Caco-2 (cell line): ENCODE data around the gene SMARCB1. TPM values are rescaled to one million over a fixed set of nuclear protein-coding genes. Genes with fewer than 3 reads are reported as not detected.
A peak's percentile ranks its signal among the peaks of the same experiment; 100 is the strongest.

Experiments
- BruUV-seq: library from RNA; stranded (reverse); fragments of 400-500 nt; replicated peaks from 2 replicates; lab custom pipeline; 2021; lab: Mats Ljungman, UMichigan
- CTCF ChIA-PET: fragments of 300-600 bp; sonication (Branson Sonifier 250); formaldehyde crosslinking; loops from one replicate; lab custom pipeline; 2022; ENCODE audit warnings: antibody characterized with exemption; lab: Charles Lee
- POLR2A ChIA-PET: fragments of 300-600 bp; sonication (Branson Sonifier 250); formaldehyde crosslinking; loops from one replicate; lab custom pipeline; 2022; ENCODE audit warnings: antibody characterized with exemption; lab: Charles Lee
- DNase-seq, 2 experiments: peaks; one replicate each; pipeline versions ENCODE4 v3.0.0 to v3.0.0-alpha.2; 2020 to 2022
- H3K27me3 ChIP-seq: replicated peaks from 2 replicates; pipeline ENCODE4 v1.6.0; 2011; ENCODE audit warnings: low read length; ENCODE audit not compliant: control insufficient read depth, insufficient read depth
- H3K36me3 ChIP-seq: 2 replicates; pipeline ENCODE4 v1.5.1; 2011; ENCODE audit warnings: low read length; ENCODE audit not compliant: control insufficient read depth, insufficient read depth
- H3K4me1 ChIP-seq: fragments of 250-450 bp; sonication (Bioruptor Pico); 2 replicates; pipeline ENCODE4 v1.5.1; 2020; ENCODE audit warnings: mild to moderate bottlenecking
- H3K4me3 ChIP-seq: 2 replicates; pipeline ENCODE4 v1.5.1; 2011; ENCODE audit warnings: low read depth, mild to moderate bottlenecking, control low read depth, low read length
- H3K9me3 ChIP-seq: fragments of 250-450 bp; sonication (Bioruptor Pico); 2 replicates; pipeline ENCODE4 v1.5.1; 2020; ENCODE audit warnings: mild to moderate bottlenecking, moderate library complexity
- H3K27ac Mint-ChIP-seq: one replicate; pipeline ENCODE4 v1.8.0; 2022; ENCODE audit warnings: mixed read lengths; ENCODE audit not compliant: unreplicated experiment
- H3K27me3 Mint-ChIP-seq: one replicate; pipeline ENCODE4 v1.8.0; 2022; ENCODE audit warnings: mixed read lengths; ENCODE audit not compliant: insufficient read depth, unreplicated experiment
- H3K36me3 Mint-ChIP-seq: one replicate; pipeline ENCODE4 v1.8.0; 2022; ENCODE audit warnings: mild to moderate bottlenecking, mixed read lengths; ENCODE audit not compliant: insufficient read depth, unreplicated experiment
- H3K4me1 Mint-ChIP-seq: one replicate; pipeline ENCODE4 v1.8.0; 2022; ENCODE audit warnings: low read depth, mixed read lengths; ENCODE audit not compliant: unreplicated experiment
- H3K4me3 Mint-ChIP-seq: one replicate; pipeline ENCODE4 v1.8.0; 2022; ENCODE audit warnings: mild to moderate bottlenecking, moderate library complexity, mixed read lengths; ENCODE audit not compliant: unreplicated experiment
- H3K9me3 Mint-ChIP-seq: one replicate; pipeline ENCODE4 v1.8.0; 2022; ENCODE audit warnings: mixed read lengths; ENCODE audit not compliant: unreplicated experiment
- intact Hi-C: fragments of 100-400 bp; cut with micrococcal nuclease; formaldehyde crosslinking; loops from one replicate; pipeline ENCODE4 v1.10.0; 2022; ENCODE audit not compliant: unreplicated experiment
- total RNA-seq: library from RNA; stranded (reverse); gene quantifications from 2 replicates; pipeline ENCODE4 v1.2.3, GENCODE V29; 2022
- TF ChIP-seq, protein P1 (sequence below), 2 experiments: fragments of 200-600 bp in 1 of 2; IDR thresholded peaks; 1 replicate in 1 of 2; 2 replicates in 1 of 2; pipeline versions ENCODE4 v1.5.1 to v1.8.0; 2011 to 2022; ENCODE audit warnings: antibody characterized with exemption in 1 of 2, control low read depth in 1 of 2, inconsistent platforms in 1 of 2, low read depth in 1 of 2, low read length in 1 of 2, mild to moderate bottlenecking in 1 of 2, moderate library complexity in 1 of 2; ENCODE audit not compliant: insufficient read depth in 1 of 2, severe bottlenecking in 1 of 2, unreplicated experiment in 1 of 2

SMARCB1 gene
- total RNA-seq, 1 experiment from 2014 or later, result 157 TPM

DNA sequence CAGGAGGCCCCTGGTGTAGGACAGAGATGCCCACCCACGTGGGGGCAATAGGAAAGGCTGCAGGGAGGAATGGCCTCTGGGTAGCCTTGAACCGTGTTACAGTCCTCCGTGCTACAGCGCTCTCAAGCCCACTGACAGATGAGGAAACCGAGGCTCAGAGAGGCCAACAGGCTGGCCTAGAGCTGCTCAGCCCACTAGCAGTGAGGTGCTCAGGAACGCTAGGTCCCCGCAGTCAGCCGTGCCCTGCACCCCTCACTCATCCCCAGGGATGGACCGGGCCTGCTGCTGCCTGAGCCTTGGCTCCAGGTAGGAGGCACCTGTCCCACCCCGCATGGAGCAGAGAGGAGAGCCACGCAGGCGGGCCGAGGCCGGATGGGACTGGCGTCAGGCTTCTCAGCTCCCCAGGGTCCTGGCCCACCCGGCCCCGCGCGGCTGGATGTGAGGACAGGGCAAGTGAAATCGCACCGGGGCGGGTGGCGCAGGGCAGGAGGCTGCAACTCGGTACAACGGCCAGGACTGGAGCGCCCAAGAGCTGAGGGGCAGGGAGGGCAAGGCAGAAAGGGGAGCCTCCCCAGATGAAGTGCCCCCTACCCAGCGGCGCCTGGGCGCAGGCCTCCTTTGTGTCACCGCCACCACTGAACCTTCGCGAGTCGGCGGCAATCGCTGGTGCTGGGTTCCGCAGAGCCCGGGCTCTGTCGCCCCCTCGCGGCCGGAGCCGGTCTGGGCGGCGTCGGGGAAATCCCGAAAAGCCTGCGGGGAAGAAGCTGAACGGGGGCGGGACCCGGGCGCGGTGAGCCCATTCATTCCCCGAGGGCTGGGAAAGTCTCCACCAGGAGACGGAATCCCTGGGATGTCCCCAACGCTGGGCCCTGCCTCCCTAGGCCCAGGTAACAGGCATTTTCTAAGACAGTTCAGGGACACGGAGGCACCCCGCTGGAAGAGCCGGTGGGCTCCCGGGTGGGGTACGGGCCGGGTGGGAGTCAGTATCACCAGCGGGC, 62.5 kb downstream of the SMARCB1 start:
- ChIA-PET CTCF (interaction anchor here (0.6 to 1.5 kb wide), 16 partner anchors 9 to 242 kb away, joined by 3 to 39 read pairs (median 4); partner anchors contain the start of genes CHCHD10, MIF, MMP11 and SLC2A11), POLR2A (interaction anchor here (0.6 kb wide), 2 partner anchors 8 to 79 kb away, joined by 3 to 5 read pairs; partner anchors contain the start of gene SLC2A11)
- no peaks in the 10 kb centered on the region for H3K27me3 Mint-ChIP-seq
- intact Hi-C loops, result loop anchor here (5.0 kb wide), 1 partner anchor 307 kb away; no protein-coding TSS in a partner anchor
- H3K27ac Mint-ChIP-seq, result no peak overlapping the region
- Histone ChIP-seq H3K9me3 (no peaks in the 10 kb centered on the region), H3K4me1 (peaks cover 8% of the 10 kb centered on the region), H3K27me3 (no peaks in the 10 kb centered on the region), H3K36me3 (no peaks in the 10 kb centered on the region), H3K4me3 (no peak overlapping the region)
- DNase-seq, result peak; percentile 85 to 95
- H3K9me3 Mint-ChIP-seq, result no peaks in the 10 kb centered on the region
- peak overlapping the region; percentile 40 for H3K4me3 Mint-ChIP-seq
- no TSS peak for BruUV-seq
- H3K4me1 Mint-ChIP-seq, result no peaks in the 10 kb centered on the region
- TF ChIP-seq, protein P1, sequence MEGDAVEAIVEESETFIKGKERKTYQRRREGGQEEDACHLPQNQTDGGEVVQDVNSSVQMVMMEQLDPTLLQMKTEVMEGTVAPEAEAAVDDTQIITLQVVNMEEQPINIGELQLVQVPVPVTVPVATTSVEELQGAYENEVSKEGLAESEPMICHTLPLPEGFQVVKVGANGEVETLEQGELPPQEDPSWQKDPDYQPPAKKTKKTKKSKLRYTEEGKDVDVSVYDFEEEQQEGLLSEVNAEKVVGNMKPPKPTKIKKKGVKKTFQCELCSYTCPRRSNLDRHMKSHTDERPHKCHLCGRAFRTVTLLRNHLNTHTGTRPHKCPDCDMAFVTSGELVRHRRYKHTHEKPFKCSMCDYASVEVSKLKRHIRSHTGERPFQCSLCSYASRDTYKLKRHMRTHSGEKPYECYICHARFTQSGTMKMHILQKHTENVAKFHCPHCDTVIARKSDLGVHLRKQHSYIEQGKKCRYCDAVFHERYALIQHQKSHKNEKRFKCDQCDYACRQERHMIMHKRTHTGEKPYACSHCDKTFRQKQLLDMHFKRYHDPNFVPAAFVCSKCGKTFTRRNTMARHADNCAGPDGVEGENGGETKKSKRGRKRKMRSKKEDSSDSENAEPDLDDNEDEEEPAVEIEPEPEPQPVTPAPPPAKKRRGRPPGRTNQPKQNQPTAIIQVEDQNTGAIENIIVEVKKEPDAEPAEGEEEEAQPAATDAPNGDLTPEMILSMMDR (IDR thresholded peaks at IDR 0.05; ENCODE audit: insufficient read depth in 1 of 2, low read depth in 1 of 2, low read length in 1 of 2, severe bottlenecking in 1 of 2, unreplicated experiment in 1 of 2), result peak; percentile 92 to 96
- peaks cover 6% of the 10 kb centered on the region for H3K36me3 Mint-ChIP-seq

DNA sequence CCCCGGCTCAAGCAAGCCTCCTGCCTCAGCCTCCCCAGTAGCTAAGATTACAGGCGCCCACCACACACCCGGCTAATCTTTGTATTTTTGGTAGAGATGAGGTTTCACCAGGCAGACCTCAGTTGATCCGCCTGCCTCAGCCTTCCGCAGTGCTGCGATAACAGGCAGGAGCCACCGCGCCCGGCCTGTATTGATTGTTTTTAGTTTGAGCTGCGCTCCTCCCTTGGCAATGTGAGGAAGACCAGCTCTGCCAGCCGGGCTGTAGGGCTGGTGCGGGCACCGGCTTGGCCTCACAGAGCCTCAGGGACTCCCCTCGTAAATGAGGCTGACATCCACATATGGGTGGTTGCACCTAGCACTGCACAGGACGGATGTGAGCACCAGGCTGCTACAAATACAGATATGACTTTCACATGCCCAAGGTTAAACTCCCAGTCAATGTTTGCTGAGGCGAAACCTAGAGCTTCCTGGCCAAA, 63.4 kb downstream of the SMARCB1 start:
- intact Hi-C loops, result no loop called here
- CTCF ChIA-PET, result interaction anchor here (0.6 to 1.5 kb wide), 17 partner anchors 8 to 572 kb away, joined by 3 to 39 read pairs (median 4); partner anchors contain the start of genes CHCHD10, MIF, MMP11 and SLC2A11
- H3K4me3 Mint-ChIP-seq, result no peak overlapping the region
- peaks cover 6% of the 10 kb centered on the region for H3K36me3 Mint-ChIP-seq
- POLR2A ChIA-PET, result interaction anchor here (0.6 kb wide), 2 partner anchors 7 to 79 kb away, joined by 3 to 5 read pairs; partner anchors contain the start of gene SLC2A11
- H3K27me3 Mint-ChIP-seq, result no peaks in the 10 kb centered on the region
- no peaks in the 10 kb centered on the region for H3K9me3 Mint-ChIP-seq
- Histone ChIP-seq H3K27me3 (no peaks in the 10 kb centered on the region), H3K4me1 (peaks cover 8% of the 10 kb centered on the region), H3K36me3 (no peaks in the 10 kb centered on the region), H3K4me3 (no peak overlapping the region), H3K9me3 (no peaks in the 10 kb centered on the region)
- BruUV-seq, result no TSS peak
- TF ChIP-seq, protein P1 (IDR thresholded peaks at IDR 0.05; ENCODE audit: insufficient read depth in 1 of 2, low read depth in 1 of 2, low read length in 1 of 2, severe bottlenecking in 1 of 2, unreplicated experiment in 1 of 2), result no peak
- no peak for DNase-seq
- no peaks in the 10 kb centered on the region for H3K4me1 Mint-ChIP-seq
- H3K27ac Mint-ChIP-seq, result no peak overlapping the region
